Muscle of arm (tissue), 12 donors: ENCODE results near the gene OBP2A. TPM values are rescaled to one million over a fixed set of nuclear protein-coding genes. Genes with fewer than 3 reads are reported as not detected.

Experiments
- DNase-seq: peaks from one replicate; pipeline ENCODE4 v3.0.0-alpha.2; 2013
- polyA plus RNA-seq, 12 donors: library from polyadenylated mRNA; unstranded; fragments of 120-200 nt; gene quantifications; one replicate each; pipeline ENCODE4 v1.2.1, GENCODE V29; 2013; ENCODE audit not compliant: insufficient read length in 12 of 12

Gene OBP2A
- polyA plus RNA-seq, 12 donors, result not detected

DNA sequence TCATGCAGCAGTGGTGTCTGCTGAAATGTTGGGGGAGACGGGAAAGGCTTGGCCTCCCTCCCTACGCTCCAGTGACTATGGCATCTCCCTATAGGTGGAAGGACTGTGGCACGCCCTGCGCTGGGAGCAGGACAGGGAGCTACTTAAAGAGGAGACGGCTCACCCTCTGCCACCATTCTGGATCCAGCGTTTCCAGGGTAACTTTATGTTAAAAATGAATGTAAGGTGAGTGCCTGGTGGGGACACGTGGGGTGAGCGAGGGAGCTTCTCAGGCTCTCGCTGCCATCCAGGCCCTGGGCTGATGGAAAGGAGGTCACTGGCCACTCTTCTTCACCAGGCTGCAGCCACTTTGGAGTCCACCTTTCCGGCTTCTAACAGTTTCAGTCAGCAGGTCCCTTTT, 31.3 kb downstream of the OBP2A start:
- no peak for DNase-seq

GRCh38 chr9:135579356-135579755, 33.4 kb downstream of the OBP2A start:
- DNase-seq, result no peak

- DNase-seq, result no peak
Observed at GRCh38 chr9:135579889-135580660, 34.1 kb downstream of the OBP2A start.

DNA sequence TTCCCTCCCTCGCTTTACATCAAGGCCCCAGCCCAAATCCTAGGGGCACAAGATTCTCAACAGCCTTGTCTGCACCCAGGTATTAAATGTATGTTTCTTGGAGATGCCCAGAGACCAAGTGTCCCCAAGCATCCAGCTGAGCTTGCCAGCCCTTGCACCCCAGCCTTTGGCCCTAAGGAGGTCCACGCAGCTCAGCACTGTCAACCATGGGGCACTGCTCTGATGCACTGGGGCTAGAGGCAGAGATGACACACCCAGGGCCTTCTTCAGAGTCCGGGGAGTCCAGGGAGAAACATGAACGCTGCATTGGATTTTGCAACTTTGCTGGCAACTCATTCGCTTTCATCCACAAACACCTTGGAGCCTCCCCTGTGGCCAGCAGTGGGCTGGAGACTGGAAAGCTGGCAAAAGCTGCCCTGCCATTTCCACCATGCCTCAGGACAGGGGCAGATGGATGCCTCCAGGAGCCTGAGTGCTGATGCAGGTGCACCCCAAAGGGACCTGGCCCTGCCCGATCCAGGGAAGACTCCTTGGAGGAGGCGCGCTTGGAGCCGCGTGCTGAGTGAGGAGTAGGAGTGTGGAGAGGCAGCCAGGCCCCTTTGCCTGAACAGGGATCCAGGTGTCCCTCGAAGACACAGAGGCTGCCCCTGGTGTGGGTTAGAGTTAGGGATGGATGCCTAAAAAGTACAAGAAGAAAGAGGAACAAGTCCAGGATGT, 34.9 kb downstream of the OBP2A start:
- no peak for DNase-seq

- DNase-seq, result no peak
Observed at GRCh38 chr9:135581636-135582426, 35.9 kb downstream of the OBP2A start.

DNA sequence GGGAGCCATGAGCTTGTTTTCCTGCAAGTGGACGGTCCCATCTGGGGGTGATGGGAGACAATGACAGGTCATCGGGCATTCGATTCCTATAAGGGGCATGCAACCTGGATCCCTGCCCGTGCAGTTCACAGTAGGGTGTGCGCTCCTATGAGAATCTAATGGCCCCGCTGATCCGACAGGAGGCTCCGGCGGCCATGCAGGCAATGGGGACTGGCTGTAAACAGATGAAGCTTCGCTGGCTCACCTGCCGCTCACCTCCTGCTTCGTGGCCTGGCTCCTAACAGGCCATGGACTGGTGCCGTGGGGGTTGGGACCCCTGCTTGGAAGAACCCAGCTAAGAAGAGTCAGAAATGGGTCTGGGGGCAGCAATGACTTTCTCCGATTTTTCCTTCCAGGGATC, 36.6 kb downstream of the OBP2A start:
- DNase-seq, result no peak

DNA sequence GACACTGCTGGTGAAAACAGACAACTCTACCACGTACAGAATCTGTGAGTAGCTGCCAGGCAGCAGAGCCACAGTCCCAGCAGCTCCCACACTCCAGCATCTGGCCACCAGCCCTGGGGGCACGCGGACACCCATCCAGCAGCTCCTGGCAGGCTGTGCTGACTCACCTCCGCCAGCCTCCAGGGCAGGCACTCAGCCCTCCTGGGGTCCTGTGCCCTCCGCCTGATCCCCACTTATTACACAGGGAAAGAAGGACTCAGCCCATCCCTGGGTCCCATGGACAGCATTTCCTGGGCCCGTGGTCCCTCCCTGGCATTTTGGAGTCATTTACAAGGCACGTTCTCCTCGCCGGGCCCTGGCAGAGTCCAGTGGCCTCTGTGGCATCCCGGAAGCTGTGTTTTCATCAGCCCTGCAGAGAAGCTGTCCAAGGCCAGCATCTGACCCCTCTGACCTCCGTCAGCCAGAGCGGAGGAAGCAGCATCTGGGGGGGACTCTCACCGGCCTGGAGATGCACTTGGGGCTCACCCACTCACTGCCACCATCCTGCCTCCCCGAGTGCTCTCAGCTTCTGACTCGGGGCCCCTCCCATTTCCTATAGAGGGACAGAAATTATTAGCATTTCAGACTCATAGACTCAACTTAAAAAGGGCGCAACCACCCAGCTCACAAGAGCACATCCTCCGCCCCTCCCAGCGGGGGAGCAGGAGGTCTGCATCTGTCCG, 37.2 kb downstream of the OBP2A start:
- no peak for DNase-seq

DNA sequence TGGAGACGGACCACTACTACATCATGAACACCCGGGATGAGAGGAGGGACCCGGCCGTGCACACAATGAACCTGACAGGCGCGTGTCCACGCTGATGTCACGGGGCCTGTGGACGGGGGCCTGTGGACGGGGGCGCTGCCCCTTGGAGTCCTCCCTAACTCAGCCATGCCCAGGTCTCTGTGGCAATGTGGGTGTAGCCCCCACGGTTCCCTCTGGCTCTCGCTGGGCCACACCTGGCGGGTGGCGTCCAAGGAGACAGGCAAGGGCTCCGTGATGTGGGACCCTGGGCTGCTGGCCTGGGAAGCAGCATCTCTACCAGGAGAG, 37.7 kb downstream of the OBP2A start:
- no peak for DNase-seq

GRCh38 chr9:135584371-135584770, 38.4 kb downstream of the OBP2A start:
- DNase-seq, result no peak

DNA sequence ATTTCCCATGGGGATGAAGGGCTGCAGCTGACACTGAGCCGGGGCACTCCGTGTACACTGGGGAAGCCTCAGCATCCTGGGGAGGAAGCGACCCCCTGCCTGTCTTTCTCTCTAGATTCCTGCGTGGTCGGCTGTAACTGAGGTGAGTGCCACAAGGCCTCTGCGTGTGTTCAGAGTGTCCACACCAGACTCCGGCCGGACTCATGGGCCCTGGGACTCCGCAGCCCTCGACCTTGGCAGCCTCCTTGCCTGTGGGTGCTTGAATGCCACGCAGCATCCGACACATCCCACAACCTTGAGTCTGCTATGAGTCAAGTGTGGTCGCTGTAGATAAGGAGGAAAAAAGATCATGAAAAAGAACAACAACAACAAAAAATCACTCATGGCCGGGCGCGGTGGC, 39.0 kb downstream of the OBP2A start:
- no peak for DNase-seq

GRCh38 chr9:135586601-135587109, 40.7 kb downstream of the OBP2A start:
- DNase-seq, result no peak

DNA sequence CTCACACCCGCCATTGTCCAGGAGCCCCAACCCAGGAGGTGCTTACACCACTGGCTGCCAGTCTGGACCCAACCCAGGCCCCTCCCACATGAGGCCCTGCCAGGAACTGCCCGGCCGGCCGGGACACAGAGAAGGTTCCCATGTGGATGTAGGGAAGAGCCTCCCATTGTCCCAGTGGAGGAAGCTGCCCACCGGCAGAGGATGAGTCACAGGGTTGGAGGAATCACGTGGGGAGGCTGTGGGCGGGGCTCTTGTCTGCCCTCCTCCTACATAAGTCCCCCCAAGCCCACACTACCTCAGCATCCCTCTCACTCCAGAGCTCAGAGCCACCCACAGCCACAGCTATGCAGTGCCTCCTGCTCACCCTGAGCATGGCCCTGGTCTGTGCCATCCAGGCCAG, 41.7 kb downstream of the OBP2A start:
- no peak for DNase-seq

DNA sequence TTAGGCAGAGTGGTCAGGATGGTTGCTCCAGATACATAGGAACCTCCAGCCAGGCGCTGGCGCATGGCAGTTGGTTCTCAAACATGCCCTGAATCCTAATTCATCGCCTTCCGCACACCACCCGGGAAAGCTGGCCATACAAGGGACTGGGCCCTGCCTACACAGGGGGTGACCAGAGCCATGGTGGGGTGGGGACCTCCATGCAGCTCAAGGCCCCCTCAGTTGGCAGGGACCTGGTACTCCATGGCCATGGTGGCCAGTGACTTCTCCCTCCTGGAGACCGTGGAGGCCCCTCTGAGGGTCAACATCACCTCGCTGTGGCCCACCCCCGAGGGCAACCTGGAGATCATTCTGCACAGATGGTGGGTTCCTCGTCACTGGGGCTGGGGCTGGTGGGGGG, 42.4 kb downstream of the OBP2A start:
- no peak for DNase-seq

- no peak for DNase-seq
Observed at GRCh38 chr9:135588886-135589595, 43.1 kb downstream of the OBP2A start.

GRCh38 chr9:135589596-135590485, 43.9 kb downstream of the OBP2A start:
- DNase-seq, result no peak

DNA sequence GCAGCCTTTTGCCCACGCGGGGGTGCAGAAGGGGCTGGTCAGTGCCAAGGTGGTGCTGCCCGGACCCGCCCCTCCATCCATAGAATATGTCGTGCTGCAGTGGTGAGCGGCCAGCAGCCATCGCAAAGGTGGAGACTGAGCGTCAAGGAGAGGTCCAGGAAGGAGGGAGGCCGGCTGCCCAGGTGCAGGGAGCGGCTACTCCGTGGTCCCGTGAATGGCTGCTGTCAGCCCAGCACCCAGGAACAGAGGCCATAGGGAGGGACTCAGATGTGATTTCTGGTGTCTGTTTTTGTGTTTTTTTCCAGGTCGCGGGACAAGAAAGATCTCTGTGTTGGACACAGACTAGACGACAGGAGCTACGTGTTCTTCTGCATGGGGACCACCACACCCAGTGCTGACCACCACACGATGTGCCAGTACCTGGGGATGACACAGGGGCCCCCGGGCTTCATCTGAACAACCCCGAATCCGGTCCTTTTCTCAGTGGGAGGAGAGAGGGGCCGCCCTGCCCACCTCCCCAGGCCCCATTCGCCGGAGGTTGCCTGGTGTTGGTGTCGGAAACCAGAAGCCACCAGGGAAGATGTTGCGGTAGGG, 44.7 kb downstream of the OBP2A start:
- no peak for DNase-seq

- DNase-seq, result no peak
Observed at GRCh38 chr9:135591506-135592330, 45.8 kb downstream of the OBP2A start.

GRCh38 chr9:135592331-135592590, 46.3 kb downstream of the OBP2A start:
- no peak for DNase-seq

- DNase-seq, result no peak
Observed at GRCh38 chr9:135592625-135593024, 46.7 kb downstream of the OBP2A start.
